Measurements from ENCODE around the gene HHIPL1.

The HHIPL1 gene

DNA sequence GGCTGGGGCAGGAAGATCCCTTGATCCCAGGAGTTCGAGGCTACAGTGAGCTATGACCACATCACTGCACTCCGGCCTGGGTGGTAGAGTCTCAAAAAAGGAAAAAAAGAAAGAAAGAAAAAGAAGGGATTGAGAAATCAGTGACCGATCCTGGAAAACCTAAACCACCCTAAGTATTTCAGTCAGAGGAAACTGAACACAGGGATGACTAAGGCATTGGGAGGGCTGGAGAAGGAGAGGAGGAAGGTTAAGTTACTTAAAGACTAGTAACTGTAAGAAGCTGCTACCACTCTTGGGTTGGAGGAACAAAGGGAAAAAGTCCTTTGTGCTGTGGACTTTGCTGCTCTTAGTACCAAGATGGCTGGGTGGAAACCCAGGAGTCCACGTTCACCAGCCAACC is 10.6 kb downstream of the HHIPL1 start:
- no peak overlapping the region for H2BK120ac ChIP-seq (ENCODE audit: insufficient read depth, low read length, poor library complexity)
- H4K12ac ChIP-seq (ENCODE audit: low read depth, low read length), result no peak overlapping the region
- H3K23ac ChIP-seq (ENCODE audit: low read length), result no peak overlapping the region
- no peak overlapping the region for H3K14ac ChIP-seq (ENCODE audit: low read length)
- no peak overlapping the region for H2AK5ac ChIP-seq (ENCODE audit: low read length)
- no peak overlapping the region for H3K4me2 ChIP-seq (ENCODE audit: low read length)
- H3K4ac ChIP-seq (ENCODE audit: low read depth, low read length), result no peak overlapping the region
- no peak overlapping the region for H3K18ac ChIP-seq (ENCODE audit: low read length)
- H4K91ac ChIP-seq (ENCODE audit: low read depth, low read length), result no peak overlapping the region
- H2BK5ac ChIP-seq (ENCODE audit: low read depth, low read length, poor library complexity), result no peak overlapping the region
- WGBS (ENCODE audit: extremely low coverage, insufficient coverage, insufficient read length), result no CpG with 5 or more reads among the region's 4 CpGs
- H2BK12ac ChIP-seq (ENCODE audit: low read length), result no peak overlapping the region
- H3K79me2 ChIP-seq (ENCODE audit: control insufficient read depth, insufficient read depth, low read length, poor library complexity), result no peaks in the 10 kb centered on the region
- H3K79me1 ChIP-seq (ENCODE audit: low read length), result peaks cover 5% of the 10 kb centered on the region
- no peak overlapping the region for H3K9ac ChIP-seq (ENCODE audit: low read length)
- H3K27ac ChIP-seq (ENCODE audit: low read depth, low read length), result no peak overlapping the region
- DNase-seq, result no peak
- no peak overlapping the region for H4K8ac ChIP-seq (ENCODE audit: low read depth, low read length)
- no peaks in the 10 kb centered on the region for H3K27me3 ChIP-seq (ENCODE audit: insufficient read depth, low read length)
- peaks cover under 1% of the 10 kb centered on the region for H3K9me3 ChIP-seq (ENCODE audit: insufficient read depth, low read depth, low read length)
- H3K4me1 ChIP-seq (ENCODE audit: control insufficient read depth in 1 of 2, insufficient read depth in 2 of 2, low read length in 2 of 2), result peaks cover 4 to 9% of the 10 kb centered on the region in 2 experiments
- no peak overlapping the region for H3K4me3 ChIP-seq (ENCODE audit: low read depth, low read length)
- peaks cover 0 to 3% of the 10 kb centered on the region in 2 experiments for H3K36me3 ChIP-seq (ENCODE audit: control insufficient read depth in 1 of 2, insufficient read depth in 2 of 2, low read length in 2 of 2)
- no peak overlapping the region for H2AFZ ChIP-seq (ENCODE audit: insufficient read depth, low read length, poor library complexity)

DNA sequence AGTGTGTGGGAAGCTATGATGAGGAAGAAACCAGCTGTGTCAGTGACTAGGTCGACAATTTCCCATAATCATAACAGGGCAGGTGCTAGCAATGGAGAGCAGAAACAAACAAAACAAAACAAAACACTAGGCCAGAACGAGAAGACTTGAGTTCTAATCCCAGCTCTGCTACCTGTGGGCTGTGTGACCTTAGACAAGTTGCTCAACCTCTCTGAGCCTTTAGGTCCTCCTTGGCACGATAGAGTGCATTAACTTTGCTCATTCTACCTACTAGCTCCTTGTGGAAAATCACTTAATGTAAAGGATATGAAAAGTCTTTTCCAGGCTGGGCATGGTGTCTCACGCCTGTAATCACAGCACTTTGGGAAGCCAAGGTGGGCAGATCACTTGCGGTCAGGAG is 11.2 kb downstream of the HHIPL1 start:
- H3K18ac ChIP-seq (ENCODE audit: low read length), result no peak overlapping the region
- H2AK5ac ChIP-seq (ENCODE audit: low read length), result no peak overlapping the region
- H3K4me3 ChIP-seq (ENCODE audit: low read depth, low read length), result no peak overlapping the region
- H3K4me2 ChIP-seq (ENCODE audit: low read length), result no peak overlapping the region
- H3K79me2 ChIP-seq (ENCODE audit: control insufficient read depth, insufficient read depth, low read length, poor library complexity), result no peaks in the 10 kb centered on the region
- H3K36me3 ChIP-seq (ENCODE audit: control insufficient read depth in 1 of 2, insufficient read depth in 2 of 2, low read length in 2 of 2), result peaks cover 0 to 3% of the 10 kb centered on the region in 2 experiments
- peaks cover 10 to 14% of the 10 kb centered on the region in 2 experiments for H3K4me1 ChIP-seq (ENCODE audit: control insufficient read depth in 1 of 2, insufficient read depth in 2 of 2, low read length in 2 of 2)
- H4K91ac ChIP-seq (ENCODE audit: low read depth, low read length), result no peak overlapping the region
- H3K9ac ChIP-seq (ENCODE audit: low read length), result no peak overlapping the region
- H4K8ac ChIP-seq (ENCODE audit: low read depth, low read length), result no peak overlapping the region
- no peak overlapping the region for H4K12ac ChIP-seq (ENCODE audit: low read depth, low read length)
- no peak overlapping the region for H3K14ac ChIP-seq (ENCODE audit: low read length)
- no peak overlapping the region for H2BK5ac ChIP-seq (ENCODE audit: low read depth, low read length, poor library complexity)
- no peak overlapping the region for H3K4ac ChIP-seq (ENCODE audit: low read depth, low read length)
- DNase-seq, result no peak
- no peaks in the 10 kb centered on the region for H3K9me3 ChIP-seq (ENCODE audit: insufficient read depth, low read depth, low read length)
- no peak overlapping the region for H3K27ac ChIP-seq (ENCODE audit: low read depth, low read length)
- no peak overlapping the region for H3K23ac ChIP-seq (ENCODE audit: low read length)
- H2BK120ac ChIP-seq (ENCODE audit: insufficient read depth, low read length, poor library complexity), result no peak overlapping the region
- WGBS (ENCODE audit: extremely low coverage, insufficient coverage, insufficient read length), result no CpG with 5 or more reads among the region's 5 CpGs
- H2BK12ac ChIP-seq (ENCODE audit: low read length), result no peak overlapping the region
- no peaks in the 10 kb centered on the region for H3K27me3 ChIP-seq (ENCODE audit: insufficient read depth, low read length)
- no peak overlapping the region for H2AFZ ChIP-seq (ENCODE audit: insufficient read depth, low read length, poor library complexity)
- peaks cover 8% of the 10 kb centered on the region for H3K79me1 ChIP-seq (ENCODE audit: low read length)

DNA sequence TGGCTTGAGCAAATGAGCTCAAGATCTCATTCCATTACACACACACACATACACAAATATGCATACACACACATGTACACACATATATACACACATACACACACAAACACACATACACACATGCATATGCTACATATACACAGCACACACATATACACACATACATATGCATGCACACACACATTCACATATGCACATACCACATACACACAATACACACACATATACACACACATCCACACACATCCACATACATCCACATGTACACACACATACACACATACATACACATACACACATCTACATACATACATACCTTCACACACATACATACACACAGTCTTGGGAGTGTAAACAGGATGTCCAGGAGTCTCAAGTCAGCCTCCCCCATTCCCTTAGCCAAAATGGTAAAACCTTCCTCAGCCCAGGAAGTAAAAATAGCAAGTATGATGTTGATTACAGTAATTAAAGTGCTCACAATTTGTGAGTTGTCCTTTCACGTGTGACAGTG is 12.8 kb downstream of the HHIPL1 start:
- peaks cover 12 to 18% of the 10 kb centered on the region in 2 experiments for H3K4me1 ChIP-seq (ENCODE audit: control insufficient read depth in 1 of 2, insufficient read depth in 2 of 2, low read length in 2 of 2)
- no peak overlapping the region for H2BK12ac ChIP-seq (ENCODE audit: low read length)
- H3K18ac ChIP-seq (ENCODE audit: low read length), result no peak overlapping the region
- H2BK120ac ChIP-seq (ENCODE audit: insufficient read depth, low read length, poor library complexity), result no peak overlapping the region
- no peak overlapping the region for H3K14ac ChIP-seq (ENCODE audit: low read length)
- no peak overlapping the region for H2AFZ ChIP-seq (ENCODE audit: insufficient read depth, low read length, poor library complexity)
- H3K27me3 ChIP-seq (ENCODE audit: insufficient read depth, low read length), result no peaks in the 10 kb centered on the region
- H4K91ac ChIP-seq (ENCODE audit: low read depth, low read length), result no peak overlapping the region
- no peak overlapping the region for H3K4me3 ChIP-seq (ENCODE audit: low read depth, low read length)
- peaks cover 10% of the 10 kb centered on the region for H3K79me1 ChIP-seq (ENCODE audit: low read length)
- H3K4me2 ChIP-seq (ENCODE audit: low read length), result no peak overlapping the region
- no peak overlapping the region for H3K4ac ChIP-seq (ENCODE audit: low read depth, low read length)
- H4K8ac ChIP-seq (ENCODE audit: low read depth, low read length), result no peak overlapping the region
- no peak overlapping the region for H2BK5ac ChIP-seq (ENCODE audit: low read depth, low read length, poor library complexity)
- DNase-seq, result no peak
- peak overlapping the region; percentile 87 for H3K23ac ChIP-seq (ENCODE audit: low read length)
- H3K9me3 ChIP-seq (ENCODE audit: insufficient read depth, low read depth, low read length), result no peaks in the 10 kb centered on the region
- no CpG with 5 or more reads among the region's 1 CpG for WGBS (ENCODE audit: extremely low coverage, insufficient coverage, insufficient read length)
- H3K27ac ChIP-seq (ENCODE audit: low read depth, low read length), result no peak overlapping the region
- no peak overlapping the region for H2AK5ac ChIP-seq (ENCODE audit: low read length)
- H3K79me2 ChIP-seq (ENCODE audit: control insufficient read depth, insufficient read depth, low read length, poor library complexity), result peaks cover under 1% of the 10 kb centered on the region
- H3K36me3 ChIP-seq (ENCODE audit: control insufficient read depth in 1 of 2, insufficient read depth in 2 of 2, low read length in 2 of 2), result no peaks in the 10 kb centered on the region
- no peak overlapping the region for H3K9ac ChIP-seq (ENCODE audit: low read length)
- H4K12ac ChIP-seq (ENCODE audit: low read depth, low read length), result no peak overlapping the region

DNA sequence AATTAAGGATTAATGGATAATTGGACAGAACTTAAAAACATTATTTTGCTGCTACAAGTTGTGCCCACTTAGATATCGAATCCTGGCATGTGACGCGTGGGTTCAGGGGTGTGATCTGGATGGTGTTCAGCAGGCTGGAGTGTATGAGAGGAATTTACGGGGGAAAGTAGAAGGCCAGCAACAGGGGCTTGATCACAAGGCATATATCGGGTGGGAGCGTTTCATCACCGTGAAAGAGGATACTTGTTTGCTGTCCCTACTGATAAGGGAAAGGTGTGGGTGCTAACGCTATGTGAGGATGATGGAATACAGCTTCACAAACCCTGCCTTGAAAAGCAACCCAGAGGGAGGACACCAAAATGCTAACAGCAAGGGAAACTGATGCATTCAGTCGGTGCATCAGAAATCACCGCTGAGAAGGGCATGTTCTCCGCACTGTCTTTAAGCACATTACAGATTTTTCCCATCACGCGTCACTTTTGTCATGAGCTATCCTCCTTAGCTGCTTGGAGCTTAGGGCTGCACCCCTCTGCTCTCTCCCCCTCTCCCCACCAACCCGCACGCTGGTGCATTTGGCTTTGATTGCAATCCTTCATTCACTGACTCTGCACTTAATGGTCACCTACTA is 13.4 kb downstream of the HHIPL1 start:
- no peak overlapping the region for H4K91ac ChIP-seq (ENCODE audit: low read depth, low read length)
- H3K4me1 ChIP-seq (ENCODE audit: control insufficient read depth in 1 of 2, insufficient read depth in 2 of 2, low read length in 2 of 2), result peaks cover 16 to 22% of the 10 kb centered on the region in 2 experiments
- H2BK5ac ChIP-seq (ENCODE audit: low read depth, low read length, poor library complexity), result no peak overlapping the region
- H3K9ac ChIP-seq (ENCODE audit: low read length), result no peak overlapping the region
- peaks cover 13% of the 10 kb centered on the region for H3K79me1 ChIP-seq (ENCODE audit: low read length)
- no peak overlapping the region for H3K23ac ChIP-seq (ENCODE audit: low read length)
- H2BK12ac ChIP-seq (ENCODE audit: low read length), result no peak overlapping the region
- H4K8ac ChIP-seq (ENCODE audit: low read depth, low read length), result no peak overlapping the region
- no peak overlapping the region for H2AK5ac ChIP-seq (ENCODE audit: low read length)
- H3K4me2 ChIP-seq (ENCODE audit: low read length), result no peak overlapping the region
- no peak overlapping the region for H4K12ac ChIP-seq (ENCODE audit: low read depth, low read length)
- no peak overlapping the region for H2BK120ac ChIP-seq (ENCODE audit: insufficient read depth, low read length, poor library complexity)
- no peaks in the 10 kb centered on the region for H3K27me3 ChIP-seq (ENCODE audit: insufficient read depth, low read length)
- no peaks in the 10 kb centered on the region for H3K36me3 ChIP-seq (ENCODE audit: control insufficient read depth in 1 of 2, insufficient read depth in 2 of 2, low read length in 2 of 2)
- H3K79me2 ChIP-seq (ENCODE audit: control insufficient read depth, insufficient read depth, low read length, poor library complexity), result peaks cover 3% of the 10 kb centered on the region
- no peak overlapping the region for H3K18ac ChIP-seq (ENCODE audit: low read length)
- no peaks in the 10 kb centered on the region for H3K9me3 ChIP-seq (ENCODE audit: insufficient read depth, low read depth, low read length)
- no peak overlapping the region for H2AFZ ChIP-seq (ENCODE audit: insufficient read depth, low read length, poor library complexity)
- WGBS (ENCODE audit: extremely low coverage, insufficient coverage, insufficient read length), result no CpG with 5 or more reads among the region's 15 CpGs
- no peak for DNase-seq
- no peak overlapping the region for H3K4ac ChIP-seq (ENCODE audit: low read depth, low read length)
- H3K14ac ChIP-seq (ENCODE audit: low read length), result no peak overlapping the region
- no peak overlapping the region for H3K27ac ChIP-seq (ENCODE audit: low read depth, low read length)
- no peak overlapping the region for H3K4me3 ChIP-seq (ENCODE audit: low read depth, low read length)
